Measurements from ENCODE around the gene BMP2.

GRCh38 chr20:6732851-6733250 lies 34.6 kb upstream of the BMP2 start:
- no peak for TF ChIP-seq CTCF (IDR thresholded peaks at IDR 0.05; ENCODE audit: insufficient read depth, low read length, poor library complexity, severe bottlenecking)
- TF ChIP-seq EZH2phosphoT487 (conservative IDR thresholded peaks at IDR 0.05; ENCODE audit: low read length), result no peak
